ENCODE measurements around the gene NPPA.
A peak's percentile ranks its signal among the peaks of the same experiment; 100 is the strongest.

NPPA gene

DNA sequence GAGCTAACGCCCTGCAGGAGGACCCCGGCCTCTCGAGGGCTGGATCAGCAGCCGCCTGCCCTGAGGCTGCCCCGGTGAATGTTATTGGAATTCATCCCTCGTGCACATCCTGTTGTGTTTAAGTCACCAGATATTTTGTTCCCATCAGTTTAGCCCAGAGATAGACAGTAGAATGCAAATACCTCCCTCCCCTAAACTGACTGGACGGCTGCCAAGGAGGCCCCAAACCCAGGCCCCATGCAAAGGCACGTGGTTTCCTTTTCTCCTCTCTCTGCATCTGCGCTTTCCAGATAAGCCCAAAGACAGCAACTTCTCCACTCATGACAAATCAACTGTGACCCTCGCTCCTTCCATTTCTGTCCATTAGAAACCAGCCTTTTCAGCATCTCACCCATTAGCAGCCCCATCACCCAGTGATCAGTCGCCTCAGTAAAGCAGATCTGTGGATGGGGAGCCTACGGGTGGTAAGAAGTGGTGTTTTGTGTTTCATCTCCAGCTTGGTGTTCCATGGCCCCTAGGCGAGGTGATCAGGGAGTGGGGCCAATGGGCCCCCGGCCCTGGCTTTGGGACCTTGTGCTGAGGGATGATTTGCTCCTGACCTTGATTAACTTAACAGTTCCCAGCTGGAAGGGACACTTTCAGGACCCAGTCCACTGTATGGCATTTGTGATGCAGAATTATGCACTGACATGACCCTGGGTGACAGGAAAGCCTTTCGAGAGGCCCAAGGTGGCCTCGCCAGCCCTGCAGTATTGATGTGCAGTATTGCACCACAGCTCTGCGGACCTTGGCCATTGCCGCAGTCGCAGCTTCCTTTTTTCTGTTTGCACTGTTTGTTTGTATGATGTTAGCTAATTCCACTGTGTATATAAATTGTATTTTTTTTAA is 5.2 kb downstream of the NPPA start:
- Mint-ChIP-seq H3K4me3 (no peak overlapping the region), H3K36me3 (ENCODE audit: low read depth) (peaks cover 100% of the 10 kb centered on the region), H3K4me1 (ENCODE audit: low read depth) (peaks cover 51% of the 10 kb centered on the region), H3K9me3 (no peaks in the 10 kb centered on the region), H3K27ac (no peak overlapping the region), H3K27me3 (no peaks in the 10 kb centered on the region)
- intact Hi-C loops (cut with micrococcal nuclease), result no loop called here

GRCh38 chr1:11841245-11842153 is 6.1 kb downstream of the NPPA start:
- peaks cover 51% of the 10 kb centered on the region for H3K4me1 Mint-ChIP-seq (ENCODE audit: low read depth)
- intact Hi-C loops (cut with micrococcal nuclease), result no loop called here
- H3K9me3 Mint-ChIP-seq, result no peaks in the 10 kb centered on the region
- no peak overlapping the region for H3K27ac Mint-ChIP-seq
- no peak overlapping the region for H3K4me3 Mint-ChIP-seq
- H3K36me3 Mint-ChIP-seq (ENCODE audit: low read depth), result peaks cover 100% of the 10 kb centered on the region
- no peaks in the 10 kb centered on the region for H3K27me3 Mint-ChIP-seq

- H3K4me1 Mint-ChIP-seq (ENCODE audit: low read depth), result peaks cover 51% of the 10 kb centered on the region
- H3K27ac Mint-ChIP-seq, result no peak overlapping the region
- intact Hi-C loops (cut with micrococcal nuclease), result loop anchor here (2.0 kb wide), 1 partner anchor 67 kb away; no protein-coding TSS in a partner anchor
- H3K27me3 Mint-ChIP-seq, result no peaks in the 10 kb centered on the region
- peaks cover 100% of the 10 kb centered on the region for H3K36me3 Mint-ChIP-seq (ENCODE audit: low read depth)
- no peaks in the 10 kb centered on the region for H3K9me3 Mint-ChIP-seq
- no peak overlapping the region for H3K4me3 Mint-ChIP-seq
Observed at GRCh38 chr1:11839727-11840705, 7.6 kb downstream of the NPPA start.

DNA sequence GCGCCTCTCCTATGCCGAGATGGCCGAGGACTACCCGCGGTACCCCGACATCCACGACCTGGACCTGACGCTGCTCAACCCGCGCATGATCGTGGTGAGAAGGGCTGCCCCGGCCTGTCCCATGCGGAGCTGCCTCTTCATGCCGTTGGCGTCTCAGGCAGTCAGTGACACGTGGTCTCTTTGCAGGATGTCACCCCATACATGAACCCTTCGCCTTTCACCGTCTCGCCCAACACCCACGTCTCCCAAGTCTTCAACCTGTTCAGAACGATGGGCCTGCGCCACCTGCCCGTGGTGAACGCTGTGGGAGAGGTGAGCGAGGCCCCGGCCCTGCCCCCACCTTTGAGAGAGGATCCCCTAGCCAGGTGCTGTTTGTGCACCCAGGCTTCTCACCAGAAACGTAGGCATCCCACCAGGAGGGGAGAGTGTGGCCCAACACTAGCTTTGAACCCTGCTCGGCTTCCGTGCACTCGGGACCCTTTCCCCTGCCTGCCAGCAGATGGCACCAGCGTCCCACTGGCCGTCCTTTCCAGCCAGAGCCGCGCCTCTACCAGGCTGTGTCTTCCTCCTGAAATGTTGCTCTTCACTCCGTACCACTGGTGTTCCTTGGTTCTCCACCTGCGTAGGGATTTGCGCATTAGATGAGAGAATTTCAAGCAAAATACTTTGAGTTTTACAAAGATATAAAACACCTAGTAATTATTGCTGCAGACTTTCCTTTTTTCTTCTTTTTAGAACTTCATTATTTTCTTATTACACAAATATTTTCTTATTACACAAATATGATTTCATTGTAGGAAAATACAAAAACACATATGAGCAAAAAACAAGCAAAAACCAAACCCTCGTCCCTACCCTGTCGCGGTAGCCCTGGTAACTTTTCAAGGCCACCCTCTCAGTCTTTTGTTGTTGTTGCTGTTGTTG is 9.0 kb downstream of the NPPA start:
- Mint-ChIP-seq H3K27me3 (no peaks in the 10 kb centered on the region), H3K27ac (peak overlapping the region; percentile 35), H3K4me1 (ENCODE audit: low read depth) (peaks cover 45% of the 10 kb centered on the region), H3K4me3 (no peak overlapping the region), H3K9me3 (no peaks in the 10 kb centered on the region), H3K36me3 (ENCODE audit: low read depth) (peaks cover 100% of the 10 kb centered on the region)
- intact Hi-C loops (cut with micrococcal nuclease), result loop anchor here (1.0 to 2.0 kb wide), 2 partner anchors 56 to 68 kb away; no protein-coding TSS in a partner anchor

GRCh38 chr1:11837767-11838348 is 9.7 kb downstream of the NPPA start:
- no peaks in the 10 kb centered on the region for H3K9me3 Mint-ChIP-seq
- no peak overlapping the region for H3K4me3 Mint-ChIP-seq
- H3K36me3 Mint-ChIP-seq (ENCODE audit: low read depth), result peaks cover 100% of the 10 kb centered on the region
- no peak overlapping the region for H3K27ac Mint-ChIP-seq
- H3K4me1 Mint-ChIP-seq (ENCODE audit: low read depth), result peaks cover 43% of the 10 kb centered on the region
- no peaks in the 10 kb centered on the region for H3K27me3 Mint-ChIP-seq
- intact Hi-C loops (cut with micrococcal nuclease), result loop anchor here (1.0 to 2.0 kb wide), 2 partner anchors 56 to 69 kb away; no protein-coding TSS in a partner anchor

- Mint-ChIP-seq H3K27ac (no peak overlapping the region), H3K27me3 (no peaks in the 10 kb centered on the region), H3K9me3 (no peaks in the 10 kb centered on the region), H3K36me3 (ENCODE audit: low read depth) (peaks cover 100% of the 10 kb centered on the region), H3K4me1 (ENCODE audit: low read depth) (peaks cover 42% of the 10 kb centered on the region), H3K4me3 (no peak overlapping the region)
- intact Hi-C loops (cut with micrococcal nuclease), result no loop called here
Observed at GRCh38 chr1:11836955-11837766, 10.4 kb downstream of the NPPA start.

GRCh38 chr1:11835441-11836225 is 11.9 kb downstream of the NPPA start:
- Mint-ChIP-seq H3K27me3 (no peaks in the 10 kb centered on the region), H3K4me1 (ENCODE audit: low read depth) (peaks cover 27% of the 10 kb centered on the region), H3K4me3 (no peak overlapping the region), H3K27ac (no peak overlapping the region), H3K36me3 (ENCODE audit: low read depth) (peaks cover 100% of the 10 kb centered on the region), H3K9me3 (no peaks in the 10 kb centered on the region)
- intact Hi-C loops (cut with micrococcal nuclease), result no loop called here

DNA sequence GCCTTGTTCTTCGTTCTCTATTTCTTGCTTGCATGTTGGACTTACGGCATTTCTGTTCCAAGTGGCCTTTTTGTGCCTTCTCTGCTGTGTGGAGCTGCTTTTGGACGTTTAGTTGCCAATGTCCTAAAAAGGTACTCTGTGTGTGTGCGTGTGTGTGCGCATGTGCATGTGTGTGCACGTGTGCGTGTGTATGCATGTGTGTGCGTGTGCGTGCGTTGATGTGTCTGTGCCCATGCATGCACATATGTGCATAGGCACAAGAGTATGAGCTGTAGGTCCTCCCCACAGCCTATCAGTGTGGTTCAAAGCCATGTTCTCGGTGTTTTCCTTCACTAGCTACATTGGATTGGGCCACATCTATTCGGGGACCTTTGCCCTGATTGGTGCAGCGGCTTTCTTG is 13.7 kb downstream of the NPPA start:
- intact Hi-C loops (cut with micrococcal nuclease), result no loop called here
- no peaks in the 10 kb centered on the region for H3K27me3 Mint-ChIP-seq
- H3K4me1 Mint-ChIP-seq (ENCODE audit: low read depth), result peaks cover 22% of the 10 kb centered on the region
- no peaks in the 10 kb centered on the region for H3K9me3 Mint-ChIP-seq
- H3K4me3 Mint-ChIP-seq, result no peak overlapping the region
- peaks cover 100% of the 10 kb centered on the region for H3K36me3 Mint-ChIP-seq (ENCODE audit: low read depth)
- no peak overlapping the region for H3K27ac Mint-ChIP-seq

- Mint-ChIP-seq H3K36me3 (ENCODE audit: low read depth) (peaks cover 100% of the 10 kb centered on the region), H3K9me3 (no peaks in the 10 kb centered on the region), H3K4me3 (no peak overlapping the region), H3K27me3 (no peaks in the 10 kb centered on the region), H3K4me1 (ENCODE audit: low read depth) (peaks cover 19% of the 10 kb centered on the region), H3K27ac (no peak overlapping the region)
- intact Hi-C loops (cut with micrococcal nuclease), result no loop called here
Observed at GRCh38 chr1:11833497-11833896, 14.1 kb downstream of the NPPA start.

DNA sequence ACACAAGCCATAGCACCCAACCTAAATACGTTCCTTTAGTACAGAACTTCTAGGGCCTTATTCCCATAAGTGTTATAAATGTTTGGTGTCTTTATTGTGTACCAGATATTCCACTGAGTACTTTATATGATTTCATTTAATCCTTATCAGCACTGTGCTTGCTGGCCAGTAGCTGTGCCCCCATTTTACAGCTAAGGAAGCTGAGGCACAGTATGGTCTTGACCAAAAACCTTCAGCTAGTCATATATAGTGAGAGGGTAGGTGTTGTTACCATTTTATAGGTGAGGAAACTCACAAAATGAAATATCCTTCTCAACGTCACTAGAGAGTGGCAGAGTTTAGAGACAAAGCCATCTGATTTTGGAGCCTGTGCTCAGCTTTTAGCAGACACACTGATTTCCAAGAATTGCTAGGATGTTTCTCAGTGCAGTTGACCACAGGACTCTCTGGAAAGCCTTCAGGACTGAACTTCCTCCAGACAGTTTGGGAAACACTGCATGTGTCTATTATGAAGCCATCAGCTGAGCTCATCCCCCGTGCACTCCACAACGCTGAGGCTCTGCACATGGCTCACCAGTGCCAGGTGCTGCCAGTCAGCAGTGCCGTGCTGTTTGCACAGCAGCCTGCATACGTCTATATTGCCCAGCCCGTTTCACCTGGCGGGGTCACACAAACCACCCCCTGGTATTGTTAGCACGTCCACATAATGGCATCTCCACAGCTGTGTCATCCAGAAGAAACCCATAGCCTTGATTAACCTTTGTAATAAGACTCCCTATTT is 15.4 kb downstream of the NPPA start:
- peaks cover 100% of the 10 kb centered on the region for H3K36me3 Mint-ChIP-seq (ENCODE audit: low read depth)
- intact Hi-C loops (cut with micrococcal nuclease), result no loop called here
- H3K4me3 Mint-ChIP-seq, result no peak overlapping the region
- peaks cover 17% of the 10 kb centered on the region for H3K4me1 Mint-ChIP-seq (ENCODE audit: low read depth)
- H3K27me3 Mint-ChIP-seq, result no peaks in the 10 kb centered on the region
- peak overlapping the region; percentile 48 for H3K27ac Mint-ChIP-seq
- H3K9me3 Mint-ChIP-seq, result no peaks in the 10 kb centered on the region

Measured in dendritic cell treated with granulocyte-macrophage colony-stimulating factor and Interleukin-4, amounts not matched to agents 40 ng/mL and 50 ng/mL, for 4 days (primary cell).